Stimulated activated CD8-positive, alpha-beta memory T cell treated with anti-CD3 and anti-CD28 coated beads, Interleukin-7, amount 100 ng/mL, for 1 hour (primary cell): ENCODE data around the gene SLC25A23.
"Not testable (repeated sequence)": the region's sequence is repeated elsewhere in the genome, so short reads cannot be mapped to it uniquely, and the experiment has no call there.

Source experiments
- DNase-seq, 2 donors: peaks; one replicate each; pipeline ENCODE4 v3.0.0-alpha.2; 2020; ENCODE audit warnings: low read depth in 2 of 2

SLC25A23 gene

GRCh38 chr19:6459262-6460098 is at the start of gene SLC25A23:
SLC25A23 (minus strand) TSS chr19:6459792; CDS start chr19:6459628, 164 bp downstream.
- DNase-seq: no peak

DNA sequence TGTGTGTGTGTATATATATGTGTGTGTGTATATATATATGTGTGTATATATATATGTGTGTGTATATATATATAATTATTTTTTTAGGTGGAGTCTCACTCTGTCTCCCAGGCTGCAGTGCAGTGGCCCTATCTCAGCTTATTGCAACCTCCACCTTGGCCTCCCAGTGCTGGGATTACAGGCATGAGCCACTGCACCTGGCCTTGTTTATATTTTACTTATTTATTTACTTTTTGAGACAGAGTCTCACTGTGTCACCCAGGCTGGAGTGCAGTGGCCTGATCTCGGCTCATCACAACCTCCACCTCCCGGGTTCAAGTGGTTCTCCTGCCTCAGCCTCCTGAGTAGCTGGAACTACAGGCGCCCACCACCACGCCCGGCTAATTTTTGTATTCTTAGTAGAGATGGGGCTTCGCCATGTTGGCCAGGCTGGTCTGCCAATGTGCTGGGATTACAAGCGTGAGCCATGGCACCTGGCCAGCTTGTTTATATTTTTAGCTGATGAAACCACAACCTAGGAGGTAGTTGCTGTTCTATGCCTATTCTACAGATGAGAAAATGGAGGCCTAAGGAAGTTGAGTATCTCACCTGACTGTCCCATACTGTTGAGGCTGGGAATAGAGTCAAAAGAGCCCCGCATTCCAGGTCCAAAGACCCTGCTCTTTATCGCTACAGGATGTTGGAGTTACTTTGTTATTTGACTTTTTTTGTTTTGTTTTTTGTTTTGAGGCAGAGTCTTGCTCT is 48.6 kb upstream of the SLC25A23 start:
- not testable (repeated sequence) for DNase-seq

GRCh38 chr19:6503407-6504201 is 44.0 kb upstream of the SLC25A23 start:
- no peak for DNase-seq

GRCh38 chr19:6501740-6502648 is 42.4 kb upstream of the SLC25A23 start, which contains the start of gene TUBB4A:
TUBB4A (minus strand) TSS chr19:6502309; CDS start chr19:6502212, 97 bp downstream.
- DNase-seq: no peak

- DNase-seq: no peak
Observed at GRCh38 chr19:6500837-6501739, 41.5 kb upstream of the SLC25A23 start.

- no peak for DNase-seq
Observed at GRCh38 chr19:6499052-6499790, 39.6 kb upstream of the SLC25A23 start.

DNA sequence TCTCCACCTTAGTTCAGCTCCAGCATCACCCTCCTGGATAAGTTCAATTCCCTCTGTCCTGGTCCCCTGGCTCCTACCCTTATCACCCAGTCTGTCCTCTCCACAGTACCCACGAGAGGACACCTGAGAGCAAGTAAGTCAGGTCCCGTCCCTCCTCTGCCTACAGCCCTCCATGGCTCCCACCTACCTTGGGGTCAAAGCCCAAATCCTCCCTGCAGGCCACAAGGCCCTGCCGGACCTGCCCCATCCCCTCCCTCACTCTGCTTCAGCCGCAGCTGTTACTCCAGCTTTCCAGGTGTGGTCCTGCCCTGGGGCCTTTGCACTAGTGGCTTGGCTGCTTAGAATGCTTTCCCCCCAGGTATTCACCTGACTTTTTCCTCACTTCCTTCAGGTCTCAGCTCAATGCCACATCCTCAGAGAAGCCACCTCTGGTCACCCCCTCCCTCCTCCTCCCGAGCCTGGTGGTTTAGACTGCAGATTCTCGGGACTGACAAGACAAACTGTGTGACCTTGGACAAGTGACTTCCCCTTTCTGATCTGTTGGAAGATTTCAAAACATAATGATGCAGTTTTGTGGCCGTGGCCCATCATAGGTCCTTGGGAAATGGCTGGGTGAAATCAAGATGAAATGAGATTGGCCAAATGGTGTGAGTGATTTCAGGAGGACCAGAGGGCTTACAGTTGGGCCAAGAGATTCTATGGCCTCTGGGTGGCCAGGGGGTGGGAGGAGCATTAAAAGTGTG is 38.9 kb upstream of the SLC25A23 start:
- no peak for DNase-seq

DNA sequence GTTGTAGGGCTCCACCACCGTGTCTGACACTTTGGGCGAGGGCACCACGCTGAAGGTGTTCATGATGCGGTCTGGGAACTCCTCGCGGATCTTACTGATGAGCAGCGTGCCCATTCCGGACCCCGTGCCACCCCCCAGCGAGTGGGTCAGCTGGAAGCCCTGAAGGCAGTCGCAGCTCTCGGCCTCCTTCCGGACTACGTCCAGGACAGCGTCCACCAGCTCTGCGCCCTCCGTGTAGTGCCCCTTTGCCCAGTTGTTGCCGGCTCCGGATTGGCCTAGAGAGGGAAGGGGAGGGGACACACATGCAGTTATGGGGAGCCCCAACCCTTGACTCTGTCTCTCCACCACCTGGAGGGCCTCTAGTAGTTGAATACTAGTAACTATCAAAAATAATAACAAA is 36.4 kb upstream of the SLC25A23 start:
- no peak for DNase-seq

DNA sequence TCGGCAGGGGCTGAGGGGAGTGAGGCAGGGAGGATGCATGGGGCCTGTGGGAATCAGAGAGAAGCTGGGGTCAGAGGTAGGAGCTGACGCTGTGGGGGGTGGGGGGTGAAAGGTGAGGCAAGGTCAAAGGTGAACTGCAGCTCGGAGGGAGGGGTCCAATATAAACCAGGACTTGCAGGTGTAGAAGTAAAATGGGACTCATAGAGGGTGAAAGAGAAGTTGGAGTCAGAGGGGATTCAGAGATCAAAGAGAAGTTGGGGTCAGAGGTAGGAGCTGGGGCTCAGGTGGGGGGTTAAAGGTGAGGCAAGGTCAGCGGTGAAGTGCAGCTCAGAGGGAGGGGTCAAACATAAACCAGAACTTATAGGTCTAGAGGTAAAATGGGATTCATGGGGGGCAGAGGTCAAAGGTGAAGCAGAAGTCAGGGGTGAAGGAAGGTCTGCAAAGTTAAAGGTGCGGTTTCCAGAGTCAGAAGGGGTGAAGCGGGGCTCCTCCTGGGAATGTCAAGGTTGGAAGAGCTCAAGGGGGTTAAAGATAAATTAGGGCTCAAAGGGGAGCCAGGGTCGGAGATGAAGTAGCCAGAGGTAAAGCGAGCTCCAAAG is 34.9 kb upstream of the SLC25A23 start:
- no peak for DNase-seq

DNA sequence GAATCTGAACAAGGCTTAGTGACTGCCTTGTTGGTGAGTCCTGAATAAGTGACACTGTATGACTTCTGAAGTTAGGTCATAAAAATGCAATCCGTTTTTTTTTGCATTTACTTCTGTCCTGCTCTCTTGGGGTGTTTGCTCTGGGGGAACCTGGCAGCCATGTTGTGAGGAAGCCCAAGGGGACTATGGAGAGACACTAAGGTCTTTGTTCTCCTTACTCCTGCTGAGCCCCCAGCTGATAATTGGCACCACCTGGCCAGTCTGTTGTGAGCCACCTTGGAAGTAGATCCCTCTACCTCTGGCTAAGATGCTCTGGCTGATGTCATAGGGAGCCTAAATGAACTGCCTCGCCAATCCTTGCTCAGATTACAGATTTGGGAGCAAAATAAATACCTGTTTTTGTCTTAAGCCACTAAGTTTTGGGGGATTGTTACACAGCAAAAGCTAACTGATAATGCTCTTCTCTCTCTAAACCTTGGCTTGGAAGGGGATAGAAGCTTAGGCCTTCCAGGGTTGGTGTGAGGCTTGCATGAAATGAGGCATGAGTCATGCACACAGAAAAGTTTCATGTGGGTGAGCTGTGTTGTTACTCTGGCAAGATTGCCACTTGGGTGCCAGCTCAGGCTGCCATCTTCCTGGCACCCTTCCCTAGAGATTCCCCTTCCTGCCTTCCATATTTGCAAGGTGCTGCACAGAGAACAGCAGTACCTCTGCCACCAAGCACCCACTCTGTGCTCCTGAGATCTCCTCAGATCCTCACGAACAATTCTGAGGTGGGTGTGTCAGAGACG is 32.4 kb upstream of the SLC25A23 start:
- DNase-seq: no peak

- DNase-seq: no peak
Observed at GRCh38 chr19:6490134-6490533, 30.5 kb upstream of the SLC25A23 start.

- no peak for DNase-seq
Observed at GRCh38 chr19:6489278-6490061, 29.9 kb upstream of the SLC25A23 start.

DNA sequence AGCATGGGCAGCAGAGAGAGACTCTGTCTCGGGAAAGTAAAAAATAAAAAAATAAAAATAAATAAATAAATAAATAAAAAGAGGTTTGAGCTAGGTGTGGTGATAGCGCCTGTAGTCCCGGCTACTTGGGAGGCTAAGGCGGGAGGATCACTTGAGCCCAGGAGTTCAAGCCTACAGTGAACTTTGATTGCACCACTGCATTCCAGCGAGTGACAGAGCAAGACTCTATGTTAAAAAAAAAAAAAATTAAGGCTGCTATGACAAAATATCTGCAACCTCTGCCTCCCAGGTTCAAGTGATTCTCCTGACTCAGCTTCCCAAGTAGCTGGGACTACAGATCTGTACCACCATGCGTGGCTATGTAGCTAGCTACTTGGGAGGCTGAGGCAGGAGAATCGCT is 25.2 kb upstream of the SLC25A23 start:
- no peak for DNase-seq

DNA sequence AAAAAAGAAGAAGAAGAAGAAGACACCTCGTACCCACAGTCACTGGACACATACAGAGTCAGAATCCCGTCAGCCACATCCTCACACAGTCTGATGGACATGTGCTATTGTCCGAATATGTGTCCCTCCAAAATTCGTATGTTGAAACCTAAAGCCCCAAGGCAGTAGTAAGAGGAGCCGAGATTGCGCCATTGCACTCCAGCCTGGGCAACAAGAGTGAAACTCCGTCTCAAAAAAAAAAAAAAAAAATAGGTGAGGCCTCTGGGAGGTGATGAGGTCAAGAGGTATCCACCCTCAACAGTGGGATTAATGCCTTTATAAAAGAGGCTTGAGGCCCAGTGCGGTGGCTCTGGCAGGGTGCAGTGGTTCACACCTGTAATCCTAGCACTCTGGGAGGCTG is 24.6 kb upstream of the SLC25A23 start:
- DNase-seq: no peak

- DNase-seq: no peak
Observed at GRCh38 chr19:6483235-6483634, 23.6 kb upstream of the SLC25A23 start.

- no peak for DNase-seq
Observed at GRCh38 chr19:6482343-6482686, 22.7 kb upstream of the SLC25A23 start.
